Brain microvascular endothelial cell (primary cell): ENCODE data around the gene RFXANK.
"Not testable (repeated sequence)": the region's sequence is repeated elsewhere in the genome, so short reads cannot be mapped to it uniquely, and the experiment has no call there.

Source experiments
- DNase-seq: peaks from one replicate; pipeline ENCODE4 v3.0.0-alpha.2; 2020
- H3K27ac ChIP-seq: fragments of 250-450 bp; sonication (Bioruptor Pico); 2 replicates; pipeline ENCODE4 v1.5.1; 2020; ENCODE audit warnings: mild to moderate bottlenecking, moderate library complexity
- H3K27me3 ChIP-seq: fragments of 250-450 bp; sonication (Bioruptor Pico); replicated peaks from 2 replicates; pipeline ENCODE4 v1.5.1; 2020; ENCODE audit warnings: mild to moderate bottlenecking
- H3K36me3 ChIP-seq: fragments of 250-450 bp; sonication (Bioruptor Pico); replicated peaks from 2 replicates; pipeline ENCODE4 v1.5.1; 2020; ENCODE audit warnings: mild to moderate bottlenecking
- H3K4me3 ChIP-seq: 2 replicates; pipeline ENCODE4 v1.5.1; 2011; ENCODE audit warnings: low read depth, mild to moderate bottlenecking, control low read depth, low read length, moderate library complexity
- CTCF ChIP-seq: IDR thresholded peaks from 2 replicates; pipeline ENCODE4 v1.5.1; 2011; ENCODE audit warnings: low read depth, mild to moderate bottlenecking, moderate library complexity, low read length, control low read depth, inconsistent platforms; ENCODE audit errors: missing control alignments
- in situ Hi-C: cut with HindIII; loops from 2 replicates; pipeline ENCODE4 v1.10.0; 2017; ENCODE audit warnings: low sequenced_read_pairs, low pct_ligation_motif_present

The RFXANK gene

GRCh38 chr19:19147344-19147743, 44.7 kb upstream of the RFXANK start:
- no peaks in the 10 kb centered on the region for H3K36me3 ChIP-seq
- H3K27ac ChIP-seq = no peak overlapping the region
- no peaks in the 10 kb centered on the region for H3K27me3 ChIP-seq
- no peak overlapping the region for H3K4me3 ChIP-seq
- no peak for DNase-seq
- in situ Hi-C loops = no loop called here
- no peak for TF ChIP-seq CTCF

GRCh38 chr19:19148504-19148903, 43.6 kb upstream of the RFXANK start:
- H3K36me3 ChIP-seq, DNase-seq, H3K4me3 ChIP-seq, H3K27ac ChIP-seq, H3K27me3 ChIP-seq, in situ Hi-C loops: not testable (repeated sequence)

- H3K36me3 ChIP-seq = no peaks in the 10 kb centered on the region
- DNase-seq = no peak
- in situ Hi-C loops = no loop called here
- H3K4me3 ChIP-seq = no peak overlapping the region
- no peaks in the 10 kb centered on the region for H3K27me3 ChIP-seq
- H3K27ac ChIP-seq = no peak overlapping the region
- TF ChIP-seq CTCF = no peak
Measured at GRCh38 chr19:19149435-19149834, 42.6 kb upstream of the RFXANK start.

- Histone ChIP-seq H3K27me3 (no peaks in the 10 kb centered on the region), H3K27ac (no peak overlapping the region), H3K36me3 (no peaks in the 10 kb centered on the region), H3K4me3 (no peak overlapping the region)
- in situ Hi-C loops = no loop called here
- no peak for DNase-seq
- TF ChIP-seq CTCF = no peak
Measured at GRCh38 chr19:19151418-19151817, 40.6 kb upstream of the RFXANK start.

GRCh38 chr19:19152668-19153384, 39.2 kb upstream of the RFXANK start:
- in situ Hi-C loops = no loop called here
- no peak for DNase-seq

GRCh38 chr19:19154768-19155494, 37.1 kb upstream of the RFXANK start:
- DNase-seq = no peak
- in situ Hi-C loops = no loop called here
- TF ChIP-seq CTCF = no peak

More at GRCh38 chr19:19152668-19153384, 39.2 kb upstream of the RFXANK start:
- Histone ChIP-seq H3K27ac (no peak overlapping the region), H3K36me3 (no peaks in the 10 kb centered on the region), H3K4me3 (no peak overlapping the region), H3K27me3 (no peaks in the 10 kb centered on the region)
- TF ChIP-seq CTCF = no peak

More at GRCh38 chr19:19154768-19155494, 37.1 kb upstream of the RFXANK start:
- Histone ChIP-seq H3K36me3 (no peaks in the 10 kb centered on the region), H3K27me3 (no peaks in the 10 kb centered on the region), H3K4me3 (no peak overlapping the region), H3K27ac (no peak overlapping the region)
